NCI-H69 (cell line): Measurements from ENCODE around the gene UBE3B.
"Not testable (repeated sequence)": the region's sequence is repeated elsewhere in the genome, so short reads cannot be mapped to it uniquely, and the experiment has no call there.

Source experiments
- DNase-seq: peaks from one replicate; lab custom pipeline; 2025; lab: John Stamatoyannopoulos, UW

The UBE3B gene

GRCh38 chr12:109477185-109477962 lies at the start of gene UBE3B, which contains the start of gene KCTD10:
Gene UBE3B (plus strand): TSS chr12:109477634. CDS start chr12:109483552, 5,918 bp downstream.
Gene KCTD10 (minus strand): TSS chr12:109477300. CDS start chr12:109477262, 38 bp downstream.
- peak; percentile 96 for DNase-seq

GRCh38 chr12:109428037-109428629 lies 49.3 kb upstream of the UBE3B start:
- DNase-seq = peak; percentile 81

- DNase-seq = not testable (repeated sequence)
Observed at GRCh38 chr12:109428804-109429203, 48.6 kb upstream of the UBE3B start.

GRCh38 chr12:109430244-109430643 lies 47.2 kb upstream of the UBE3B start:
- no peak for DNase-seq

GRCh38 chr12:109432431-109432830 lies 45.0 kb upstream of the UBE3B start:
- DNase-seq = no peak

- DNase-seq = peak; percentile 78
Observed at GRCh38 chr12:109432842-109433304, 44.6 kb upstream of the UBE3B start.

GRCh38 chr12:109433618-109434017 lies 43.8 kb upstream of the UBE3B start:
- DNase-seq = no peak

- no peak for DNase-seq
Observed at GRCh38 chr12:109434582-109434981, 42.9 kb upstream of the UBE3B start.

GRCh38 chr12:109435428-109436187 lies 41.8 kb upstream of the UBE3B start:
- no peak for DNase-seq

GRCh38 chr12:109436188-109436560 lies 41.3 kb upstream of the UBE3B start:
- no peak for DNase-seq

- no peak for DNase-seq
Observed at GRCh38 chr12:109439181-109439580, 38.3 kb upstream of the UBE3B start.

- DNase-seq = not testable (repeated sequence)
Observed at GRCh38 chr12:109439951-109440350, 37.5 kb upstream of the UBE3B start.

GRCh38 chr12:109440851-109441490 lies 36.5 kb upstream of the UBE3B start:
- peak; percentile 90 for DNase-seq

- no peak for DNase-seq
Observed at GRCh38 chr12:109443794-109444193, 33.6 kb upstream of the UBE3B start.

- no peak for DNase-seq
Observed at GRCh38 chr12:109444259-109444658, 33.2 kb upstream of the UBE3B start.

- DNase-seq = no peak
Observed at GRCh38 chr12:109445191-109445609, 32.2 kb upstream of the UBE3B start.

- DNase-seq = no peak
Observed at GRCh38 chr12:109446869-109447268, 30.6 kb upstream of the UBE3B start.

GRCh38 chr12:109447482-109447881 lies 30.0 kb upstream of the UBE3B start:
- DNase-seq = no peak

GRCh38 chr12:109448272-109448671 lies 29.2 kb upstream of the UBE3B start:
- DNase-seq = no peak

- DNase-seq = no peak
Observed at GRCh38 chr12:109448707-109449390, 28.6 kb upstream of the UBE3B start.

- no peak for DNase-seq
Observed at GRCh38 chr12:109449845-109450532, 27.4 kb upstream of the UBE3B start.
